HCT116 (cell line): Measurements from ENCODE around the gene UBAP1L. TPM values are rescaled to one million over a fixed set of nuclear protein-coding genes. Genes with fewer than 3 reads are reported as not detected.

Experiments
- ATAC-seq: fragments of 200-7000 bp; cut with Tn5 transposase; 2 replicates; pipeline ENCODE4 v1.9.1; 2020; ENCODE audit warnings: mild to moderate bottlenecking, moderate library complexity
- BruUV-seq: library from RNA; stranded (reverse); fragments of 400-500 nt; replicated peaks from 2 replicates; lab custom pipeline; 2021; lab: Mats Ljungman, UMichigan
- CTCF ChIA-PET: fragments of 300-600 bp; sonication (Branson Sonifier 250); formaldehyde crosslinking; loops from one replicate; lab custom pipeline; 2021; ENCODE audit warnings: antibody characterized with exemption; lab: Charles Lee
- POLR2A ChIA-PET: fragments of 300-600, 350-600 bp; sonication (Branson Sonifier 250); formaldehyde crosslinking; loops from one replicate; lab custom pipeline; 2021; ENCODE audit warnings: antibody characterized with exemption; lab: Charles Lee
- RAD21 ChIA-PET, 2 experiments: fragments of 300-600 bp; sonication (Branson Sonifier 250); formaldehyde crosslinking; loops; one replicate each; lab custom pipeline; 2023; ENCODE audit warnings: low total read pairs in 2 of 2; ENCODE audit not compliant: uncharacterized antibody in 2 of 2, unreplicated experiment in 2 of 2, low non-redundant PET in 1 of 2; lab: Charles Lee
- DNase-seq: peaks from one replicate; pipeline ENCODE4 v3.0.0-alpha.2; 2010; ENCODE audit warnings: low read depth, low spot score
- H2AFZ ChIP-seq: fragments of 200-600 bp; shearing (Covaris generic), sonication (generic); 2 replicates; pipeline ENCODE4 v1.6.1; 2017; ENCODE audit warnings: low read depth, mixed run types, mixed read lengths, antibody characterized with exemption, low read length; ENCODE audit not compliant: poor library complexity, severe bottlenecking
- H3K27ac ChIP-seq: 2 replicates; pipeline ENCODE4 v1.5.1; 2012; ENCODE audit warnings: low read depth, low read length
- H3K27me3 ChIP-seq: fragments of 200-600 bp; sonication (generic); 2 replicates; pipeline ENCODE4 v1.6.1; 2016; ENCODE audit warnings: mixed run types, low read length, mixed read lengths; ENCODE audit not compliant: insufficient read depth
- H3K36me3 ChIP-seq, 2 experiments: fragments of 200-500 bp in 1 of 2; fragments of 200-600 bp in 1 of 2; sonication (Bioruptor generic) in 1 of 2; sonication (generic) in 1 of 2; 2 replicates each; pipeline versions ENCODE4 v1.5.1 to v1.6.1; 2014 to 2016; ENCODE audit warnings: low read length in 2 of 2, inconsistent platforms in 1 of 2, mixed read lengths in 1 of 2, mixed run types in 1 of 2; ENCODE audit not compliant: insufficient read depth in 2 of 2, control insufficient read depth in 1 of 2
- H3K4me1 ChIP-seq, 2 experiments: fragments of 200-600 bp in 1 of 2; sonication (generic) in 1 of 2; 2 replicates each; pipeline versions ENCODE4 v1.5.1 to v1.6.1; 2012 to 2017; ENCODE audit warnings: low read length in 2 of 2, inconsistent platforms in 1 of 2, mild to moderate bottlenecking in 1 of 2, mixed read lengths in 1 of 2, mixed run types in 1 of 2, moderate library complexity in 1 of 2; ENCODE audit not compliant: insufficient read depth in 2 of 2, control insufficient read depth in 1 of 2
- H3K4me2 ChIP-seq: fragments of 200-600 bp; sonication (generic); 2 replicates; pipeline ENCODE4 v1.6.1; 2017; ENCODE audit warnings: mixed run types, low read length, mixed read lengths
- H3K4me3 ChIP-seq, 2 experiments: fragments of 200-600 bp in 1 of 2; sonication (generic) in 1 of 2; replicated peaks in 1 of 2; 2 replicates each; pipeline ENCODE4 v1.5.1; 2011 to 2016; ENCODE audit warnings: low read length in 2 of 2, control low read depth in 1 of 2, low read depth in 1 of 2, mild to moderate bottlenecking in 1 of 2, mixed read lengths in 1 of 2, mixed run types in 1 of 2
- H3K79me2 ChIP-seq: fragments of 200-600 bp; sonication (generic); 2 replicates; pipeline ENCODE4 v1.6.1; 2017; ENCODE audit warnings: mild to moderate bottlenecking, mixed run types, low read length, moderate library complexity, mixed read lengths; ENCODE audit not compliant: insufficient read depth
- H3K9ac ChIP-seq: fragments of 200-600 bp; sonication (generic); 2 replicates; pipeline ENCODE4 v1.6.1; 2016; ENCODE audit warnings: low read length, mixed read lengths
- H3K9me2 ChIP-seq: fragments of 200-600 bp; sonication (generic), shearing (Covaris generic); 2 replicates; pipeline ENCODE4 v1.6.1; 2017; ENCODE audit warnings: mixed run types, mild to moderate bottlenecking, moderate library complexity; ENCODE audit not compliant: insufficient read depth
- H3K9me3 ChIP-seq, 2 experiments: fragments of 200-500 bp in 1 of 2; fragments of 200-600 bp in 1 of 2; sonication (Bioruptor generic) in 1 of 2; sonication (generic) in 1 of 2; 2 replicates each; pipeline ENCODE4 v1.6.1; 2014 to 2017; ENCODE audit warnings: low read length in 2 of 2, mixed read lengths in 2 of 2, inconsistent platforms in 1 of 2, low read depth in 1 of 2, mild to moderate bottlenecking in 1 of 2, mixed run types in 1 of 2, moderate library complexity in 1 of 2; ENCODE audit not compliant: control insufficient read depth in 1 of 2, insufficient read depth in 1 of 2
- H4K20me1 ChIP-seq: fragments of 200-600 bp; sonication (generic), shearing (Covaris generic); 2 replicates; pipeline ENCODE4 v1.6.1; 2017; ENCODE audit warnings: mixed run types, mild to moderate bottlenecking, moderate library complexity; ENCODE audit not compliant: insufficient read depth
- CBX3 ChIP-seq: IDR thresholded peaks from 2 replicates; pipeline ENCODE4 v1.6.1; 2012; ENCODE audit warnings: low read depth
- CEBPB ChIP-seq: IDR thresholded peaks from 2 replicates; pipeline ENCODE4 v1.6.1; 2012; ENCODE audit warnings: low read depth
- EGR1 ChIP-seq: IDR thresholded peaks from 2 replicates; pipeline ENCODE4 v1.6.1; 2012; ENCODE audit warnings: low read depth
- ELF1 ChIP-seq: IDR thresholded peaks from 2 replicates; pipeline ENCODE4 v1.6.1; 2012; ENCODE audit warnings: low read depth, borderline replicate concordance
- EZH2 ChIP-seq: fragments of 200-600 bp; sonication (generic); IDR thresholded peaks from 2 replicates; pipeline ENCODE4 v1.6.1; 2017; ENCODE audit warnings: antibody characterized with exemption, mixed run types
- EZH2phosphoT487 ChIP-seq: fragments of 200-600 bp; IDR thresholded peaks from 2 replicates; pipeline ENCODE4 v1.6.1; 2018; ENCODE audit warnings: antibody characterized with exemption, borderline replicate concordance
- FOSL1 ChIP-seq: IDR thresholded peaks from 2 replicates; pipeline ENCODE4 v1.6.1; 2012; ENCODE audit warnings: low read depth
- JUND ChIP-seq: IDR thresholded peaks from 2 replicates; pipeline ENCODE4 v1.6.1; 2012
- MAX ChIP-seq: IDR thresholded peaks from 2 replicates; pipeline ENCODE4 v1.6.1; 2012
- POLR2AphosphoS5 ChIP-seq: IDR thresholded peaks from 2 replicates; pipeline ENCODE4 v1.6.1; 2011; ENCODE audit warnings: mild to moderate bottlenecking, low read depth, low read length, moderate library complexity
- REST ChIP-seq: IDR thresholded peaks from 2 replicates; pipeline ENCODE4 v1.6.1; 2012; ENCODE audit warnings: low read depth
- SIN3A ChIP-seq: IDR thresholded peaks from 2 replicates; pipeline ENCODE4 v1.6.1; 2012; ENCODE audit warnings: low read depth
- SP1 ChIP-seq: IDR thresholded peaks from 2 replicates; pipeline ENCODE4 v1.6.1; 2012; ENCODE audit warnings: low read depth
- SRF ChIP-seq: IDR thresholded peaks from 2 replicates; pipeline ENCODE4 v1.6.1; 2012; ENCODE audit warnings: low read depth
- TCF7L2 ChIP-seq: IDR thresholded peaks from 2 replicates; pipeline ENCODE4 v1.7.0; 2011; ENCODE audit warnings: borderline replicate concordance, inconsistent platforms; ENCODE audit not compliant: insufficient read depth, insufficient read length; ENCODE audit errors: extremely low read depth
- YY1 ChIP-seq: IDR thresholded peaks from 2 replicates; pipeline ENCODE4 v1.6.1; 2011; ENCODE audit warnings: low read length, low read depth, moderate library complexity, mild to moderate bottlenecking; ENCODE audit not compliant: insufficient replicate concordance; ENCODE audit errors: extremely low read depth
- ZBTB33 ChIP-seq: IDR thresholded peaks from 2 replicates; pipeline ENCODE4 v1.6.1; 2011; ENCODE audit warnings: mild to moderate bottlenecking, low read length, moderate library complexity; ENCODE audit not compliant: insufficient replicate concordance; ENCODE audit errors: extremely low read depth
- ZFX ChIP-seq: fragments of 450-650 bp; IDR thresholded peaks from 2 replicates; pipeline ENCODE4 v1.6.1; 2017
- ZNF274 ChIP-seq: fragments of 200-500 bp; sonication (Bioruptor generic); IDR thresholded peaks from 2 replicates; pipeline ENCODE4 v1.6.1; 2014; ENCODE audit warnings: mild to moderate bottlenecking, low read depth, low read length, inconsistent platforms
- intact Hi-C: fragments of 100-400 bp; cut with micrococcal nuclease; formaldehyde crosslinking; loops from 2 replicates; pipeline ENCODE4 v1.10.0; 2022
- total RNA-seq: library from RNA; stranded (reverse); gene quantifications from one replicate; pipeline ENCODE4 v1.2.1, GENCODE V29; 2021; ENCODE audit not compliant: unreplicated experiment

Gene UBAP1L
- total RNA-seq, 1 experiment from 2014 or later = 4.0 TPM

DNA sequence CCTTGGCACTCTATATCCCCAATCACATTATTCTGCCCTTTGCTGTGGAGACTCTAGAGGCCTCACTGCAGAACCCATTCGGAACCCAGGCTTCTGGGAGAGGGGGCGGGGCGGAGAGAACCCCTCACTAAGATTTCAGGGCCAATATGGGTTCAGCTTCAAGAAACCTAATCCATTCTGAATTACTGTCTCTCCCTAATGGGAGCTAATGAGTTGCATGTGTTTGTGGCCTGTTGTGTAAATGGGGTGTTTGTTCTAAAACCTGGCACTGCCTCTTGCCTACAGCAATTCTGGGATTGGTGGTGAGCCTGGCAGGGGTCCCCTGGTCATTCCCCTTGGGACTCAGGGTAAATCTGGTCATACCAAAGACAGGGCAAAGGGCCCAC lies 46.6 kb downstream of the UBAP1L start:
- no peak overlapping the region for H3K4me3 ChIP-seq
- H3K27me3 ChIP-seq = no peaks in the 10 kb centered on the region
- H2AFZ ChIP-seq = no peak overlapping the region
- no peak overlapping the region for H3K27ac ChIP-seq
- ATAC-seq (no peak), DNase-seq (no peak)
- H3K79me2 ChIP-seq = no peaks in the 10 kb centered on the region
- no TSS peak for BruUV-seq
- ChIA-PET POLR2A (no interaction called here), CTCF (no interaction called here)
- TF ChIP-seq EZH2phosphoT487 (no peak), POLR2AphosphoS5 (no peak), SIN3A (no peak), ZFX (no peak), CBX3 (no peak), EGR1 (no peak), TCF7L2 (no peak), YY1 (no peak), FOSL1 (no peak), SP1 (no peak), ZNF274 (no peak), JUND (no peak), ELF1 (no peak), CEBPB (no peak), EZH2 (no peak), MAX (no peak), REST (no peak), SRF (no peak), ZBTB33 (no peak)
- TF ChIP-seq, all 23 proteins: peak for 0
- intact Hi-C loops = no loop called here
- Histone ChIP-seq H3K9me2 (no peaks in the 10 kb centered on the region), H3K36me3 (no peaks in the 10 kb centered on the region), H3K4me2 (no peak overlapping the region), H4K20me1 (no peaks in the 10 kb centered on the region), H3K9ac (no peak overlapping the region), H3K4me1 (no peaks in the 10 kb centered on the region), H3K9me3 (no peaks in the 10 kb centered on the region)
- RAD21 ChIA-PET = no interaction called here
